Endodermal cell (in vitro differentiated cells): ENCODE results near the gene UNC13C. TPM values are rescaled to one million over a fixed set of nuclear protein-coding genes. Genes with fewer than 3 reads are reported as not detected.

Experiments used
- DNase-seq: peaks from one replicate; pipeline ENCODE4 v3.0.0-alpha.2; 2017
- H3K27ac ChIP-seq: 2 replicates; pipeline ENCODE4 v1.5.1; 2013; ENCODE audit warnings: mild to moderate bottlenecking, low read depth, low read length, moderate library complexity
- H3K27me3 ChIP-seq: 2 replicates; pipeline ENCODE4 v1.6.1; 2013; ENCODE audit warnings: mild to moderate bottlenecking, low read length, moderate library complexity; ENCODE audit not compliant: insufficient read depth, control insufficient read depth, poor library complexity, severe bottlenecking
- H3K36me3 ChIP-seq: 2 replicates; pipeline ENCODE4 v1.7.0; 2013; ENCODE audit warnings: mild to moderate bottlenecking, low read length, moderate library complexity; ENCODE audit not compliant: control insufficient read depth, insufficient read depth
- H3K4me1 ChIP-seq: one replicate; pipeline ENCODE4 v1.7.0; 2013; ENCODE audit warnings: low read length; ENCODE audit not compliant: control insufficient read depth, insufficient read depth
- H3K4me3 ChIP-seq: 2 replicates; pipeline ENCODE4 v1.5.1; 2013; ENCODE audit warnings: mild to moderate bottlenecking, low read length, moderate library complexity
- H3K9ac ChIP-seq: 2 replicates; pipeline ENCODE4 v1.6.1; 2013; ENCODE audit warnings: mild to moderate bottlenecking, low read length, moderate library complexity; ENCODE audit not compliant: poor library complexity, severe bottlenecking; ENCODE audit errors: extremely low read depth
- H3K9me3 ChIP-seq: 2 replicates; pipeline ENCODE4 v1.6.1; 2013; ENCODE audit warnings: mild to moderate bottlenecking, low read length, moderate library complexity; ENCODE audit not compliant: control insufficient read depth
- H3K27ac Mint-ChIP-seq: 2 replicates; pipeline ENCODE4 v1.8.0; 2020; ENCODE audit warnings: mixed read lengths
- H3K27me3 Mint-ChIP-seq: 2 replicates; pipeline ENCODE4 v1.8.0; 2021; ENCODE audit warnings: mild to moderate bottlenecking, mixed read lengths; ENCODE audit not compliant: insufficient read depth
- H3K36me3 Mint-ChIP-seq: 2 replicates; pipeline ENCODE4 v1.8.0; 2020; ENCODE audit warnings: low read depth, mixed read lengths
- H3K4me1 Mint-ChIP-seq: 2 replicates; pipeline ENCODE4 v1.8.0; 2020; ENCODE audit warnings: mixed read lengths
- H3K4me3 Mint-ChIP-seq: 2 replicates; pipeline ENCODE4 v1.8.0; 2020; ENCODE audit warnings: mild to moderate bottlenecking, moderate library complexity, mixed read lengths
- H3K9me3 Mint-ChIP-seq: 2 replicates; pipeline ENCODE4 v1.8.0; 2020; ENCODE audit warnings: mild to moderate bottlenecking, mixed read lengths
- WGBS, 2 experiments: methylation state at CpG; one replicate each; pipeline versions ENCODE4 v1.1.5 to v1.1.7; 2013; ENCODE audit warnings: missing lambda C conversion rate in 2 of 2, mixed read lengths in 1 of 2; ENCODE audit not compliant: insufficient coverage in 1 of 2, insufficient read length in 1 of 2; 5-methylcytosine and 5-hydroxymethylcytosine counted together
- total RNA-seq, 2 donors: library from RNA; stranded (reverse); fragmentation: NEBNext Ultra II Directional in 1 of 2; extraction: Animal tissue kit (Norgen Biotek cat#: 25700) in 1 of 2; gene quantifications; 2 replicates in 1 of 2; 3 replicates in 1 of 2; pipeline ENCODE4 v1.2.1, GENCODE V29; 2021
- TF ChIP-seq, protein P1 (sequence below): fragments of 200-600 bp; sonication (generic); conservative IDR thresholded peaks from 2 replicates; pipeline ENCODE4 v1.5.0; 2021; ENCODE audit warnings: antibody characterized with exemption, mild to moderate bottlenecking

UNC13C gene
- total RNA-seq, 2 donors from 2014 or later: 7.2 to 19.9 TPM

DNA sequence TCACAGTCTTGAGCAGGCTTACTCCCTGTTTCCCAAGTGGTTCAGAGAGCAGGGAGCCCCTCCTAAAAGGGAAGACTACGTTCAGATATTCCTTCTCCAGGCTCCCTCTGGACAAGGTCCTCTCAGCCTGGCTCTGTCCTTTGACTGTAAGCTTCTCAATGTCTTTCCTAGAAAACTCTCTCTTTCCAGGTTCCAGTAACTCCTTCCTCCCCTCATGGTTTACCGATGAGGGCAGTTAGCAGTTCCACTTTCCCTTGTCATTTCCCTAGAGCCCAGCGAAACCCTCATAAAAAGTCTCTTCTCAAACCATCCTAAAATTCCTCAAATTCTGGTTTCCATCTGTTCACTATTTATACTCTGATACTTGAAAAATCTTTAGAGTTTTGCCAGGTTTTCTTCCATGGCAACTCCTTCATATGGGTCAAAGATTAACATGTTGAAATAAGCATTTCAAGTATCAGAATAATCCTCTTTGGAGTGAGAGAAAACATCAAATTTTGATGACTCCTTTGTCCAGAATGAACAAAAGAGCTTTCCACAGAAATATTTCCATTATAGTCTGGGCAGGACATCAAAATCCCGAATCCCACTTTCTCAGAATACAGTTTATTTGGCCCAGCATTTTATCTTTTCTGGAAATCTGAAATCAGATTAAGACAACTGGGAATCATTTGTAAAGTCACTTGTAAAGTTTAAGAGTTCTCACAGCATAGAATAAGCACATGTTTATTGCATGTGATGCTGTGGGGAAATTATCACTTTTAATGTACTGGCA is 599.4 kb downstream of the UNC13C start:
- Histone ChIP-seq H3K9me3 (no peaks in the 10 kb centered on the region), H3K9ac (no peak overlapping the region), H3K36me3 (no peaks in the 10 kb centered on the region), H3K27me3 (no peaks in the 10 kb centered on the region), H3K27ac (no peak overlapping the region), H3K4me3 (no peak overlapping the region), H3K4me1 (no peaks in the 10 kb centered on the region)
- H3K36me3 Mint-ChIP-seq: peaks cover 2% of the 10 kb centered on the region
- H3K4me1 Mint-ChIP-seq: no peaks in the 10 kb centered on the region
- H3K27ac Mint-ChIP-seq: no peak overlapping the region
- WGBS, 2 experiments: 80 to 94% methylated on average over 4 of the region's 4 CpGs
- peaks cover 3% of the 10 kb centered on the region for H3K27me3 Mint-ChIP-seq
- DNase-seq: no peak
- TF ChIP-seq, protein P1, sequence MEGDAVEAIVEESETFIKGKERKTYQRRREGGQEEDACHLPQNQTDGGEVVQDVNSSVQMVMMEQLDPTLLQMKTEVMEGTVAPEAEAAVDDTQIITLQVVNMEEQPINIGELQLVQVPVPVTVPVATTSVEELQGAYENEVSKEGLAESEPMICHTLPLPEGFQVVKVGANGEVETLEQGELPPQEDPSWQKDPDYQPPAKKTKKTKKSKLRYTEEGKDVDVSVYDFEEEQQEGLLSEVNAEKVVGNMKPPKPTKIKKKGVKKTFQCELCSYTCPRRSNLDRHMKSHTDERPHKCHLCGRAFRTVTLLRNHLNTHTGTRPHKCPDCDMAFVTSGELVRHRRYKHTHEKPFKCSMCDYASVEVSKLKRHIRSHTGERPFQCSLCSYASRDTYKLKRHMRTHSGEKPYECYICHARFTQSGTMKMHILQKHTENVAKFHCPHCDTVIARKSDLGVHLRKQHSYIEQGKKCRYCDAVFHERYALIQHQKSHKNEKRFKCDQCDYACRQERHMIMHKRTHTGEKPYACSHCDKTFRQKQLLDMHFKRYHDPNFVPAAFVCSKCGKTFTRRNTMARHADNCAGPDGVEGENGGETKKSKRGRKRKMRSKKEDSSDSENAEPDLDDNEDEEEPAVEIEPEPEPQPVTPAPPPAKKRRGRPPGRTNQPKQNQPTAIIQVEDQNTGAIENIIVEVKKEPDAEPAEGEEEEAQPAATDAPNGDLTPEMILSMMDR: no peak
- H3K9me3 Mint-ChIP-seq: peaks cover 3% of the 10 kb centered on the region
- H3K4me3 Mint-ChIP-seq: no peak overlapping the region

DNA sequence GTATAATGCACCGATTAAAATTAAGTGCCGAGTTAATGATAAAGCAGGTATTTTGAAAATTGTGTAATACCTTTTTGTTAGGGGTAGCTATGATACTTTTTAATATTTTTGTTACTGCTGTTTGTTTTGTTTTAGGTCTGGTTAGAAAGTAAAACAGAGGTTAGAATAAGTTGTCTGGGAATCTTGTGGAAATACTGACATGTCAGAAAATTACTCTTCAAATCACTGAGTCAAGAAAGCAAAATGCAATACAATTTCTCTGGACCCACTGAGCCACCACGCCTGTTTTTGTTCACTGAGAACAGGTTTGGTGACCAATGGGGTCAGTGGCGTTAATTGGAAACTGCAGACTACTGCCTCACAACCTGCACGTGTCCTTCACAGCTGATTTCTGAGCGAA is 601.6 kb downstream of the UNC13C start:
- Mint-ChIP-seq H3K4me1 (no peaks in the 10 kb centered on the region), H3K27ac (no peak overlapping the region), H3K9me3 (peaks cover 3% of the 10 kb centered on the region), H3K27me3 (peaks cover 3% of the 10 kb centered on the region), H3K36me3 (peaks cover 2% of the 10 kb centered on the region), H3K4me3 (no peak overlapping the region)
- no peaks in the 10 kb centered on the region for H3K4me1 ChIP-seq
- no peaks in the 10 kb centered on the region for H3K9me3 ChIP-seq
- TF ChIP-seq, protein P1: no peak
- H3K36me3 ChIP-seq: no peaks in the 10 kb centered on the region
- WGBS, 2 experiments: 94 to 100% methylated on average over 6 of the region's 6 CpGs
- no peak overlapping the region for H3K9ac ChIP-seq
- no peaks in the 10 kb centered on the region for H3K27me3 ChIP-seq
- H3K4me3 ChIP-seq: no peak overlapping the region
- H3K27ac ChIP-seq: no peak overlapping the region
- DNase-seq: no peak

DNA sequence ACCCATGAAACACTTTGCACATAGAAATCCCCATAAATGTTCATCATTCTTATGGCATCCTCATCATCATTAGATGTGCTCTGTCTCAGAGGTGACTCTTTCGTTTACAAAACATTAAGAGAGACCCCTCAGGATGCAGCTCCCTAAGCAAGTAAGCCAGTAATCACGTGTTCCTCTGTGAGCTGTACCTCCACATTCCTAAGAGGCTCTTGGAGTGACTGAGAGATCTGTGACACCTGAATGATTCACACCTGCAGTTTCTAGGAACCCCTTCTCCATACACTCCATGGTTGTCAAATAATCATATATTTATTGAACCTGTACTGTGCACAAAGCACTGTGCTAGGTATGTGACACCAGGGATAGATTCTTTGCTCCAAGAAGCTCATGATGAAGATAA is 602.4 kb downstream of the UNC13C start:
- DNase-seq: no peak
- H3K4me3 ChIP-seq: no peak overlapping the region
- no peak overlapping the region for H3K9ac ChIP-seq
- H3K4me1 Mint-ChIP-seq: no peaks in the 10 kb centered on the region
- H3K36me3 Mint-ChIP-seq: peaks cover 2% of the 10 kb centered on the region
- H3K27me3 Mint-ChIP-seq: peaks cover 3% of the 10 kb centered on the region
- no peaks in the 10 kb centered on the region for H3K9me3 ChIP-seq
- no peaks in the 10 kb centered on the region for H3K27me3 ChIP-seq
- no peaks in the 10 kb centered on the region for H3K4me1 ChIP-seq
- H3K4me3 Mint-ChIP-seq: no peak overlapping the region
- TF ChIP-seq, protein P1: no peak
- peaks cover 3% of the 10 kb centered on the region for H3K9me3 Mint-ChIP-seq
- H3K36me3 ChIP-seq: no peaks in the 10 kb centered on the region
- no peak overlapping the region for H3K27ac Mint-ChIP-seq
- 82 to 83% methylated on average over 2 of the region's 2 CpGs for WGBS, 2 experiments
- no peak overlapping the region for H3K27ac ChIP-seq
